Thoracic aorta (tissue), 2 donors: Measurements from ENCODE around the gene MED15. TPM values are rescaled to one million over a fixed set of nuclear protein-coding genes. Genes with fewer than 3 reads are reported as not detected.

Experiments used
- ATAC-seq: fragments of 150-250 bp; one replicate; pipeline ENCODE4 v1.8.0; 2017; ENCODE audit warnings: low read depth; ENCODE audit not compliant: insufficient number of reproducible peaks, low FRiP score
- DNase-seq: peaks from one replicate; pipeline ENCODE4 v3.0.0-alpha.2; 2020; ENCODE audit warnings: low spot score
- H3K27ac ChIP-seq, 2 donors: fragments of 200-600 bp; sonication (generic); 1 replicate in 1 of 2; 2 replicates in 1 of 2; pipeline ENCODE4 v1.5.1; 2016; ENCODE audit warnings: mild to moderate bottlenecking in 2 of 2, moderate library complexity in 2 of 2
- H3K27me3 ChIP-seq: fragments of 200-600 bp; sonication (generic); replicated peaks from 2 replicates; pipeline ENCODE4 v1.6.0; 2016; ENCODE audit warnings: mild to moderate bottlenecking; ENCODE audit not compliant: insufficient read depth
- H3K36me3 ChIP-seq: fragments of 200-600 bp; sonication (generic); one replicate; pipeline ENCODE4 v1.5.1; 2016
- H3K4me1 ChIP-seq, 2 donors: fragments of 200-600 bp; sonication (generic); 1 replicate in 1 of 2; 2 replicates in 1 of 2; pipeline versions ENCODE4 v1.5.1 to v1.6.0; 2016; ENCODE audit warnings: low read depth in 2 of 2, mild to moderate bottlenecking in 1 of 2; ENCODE audit not compliant: control insufficient read depth in 1 of 2
- H3K4me3 ChIP-seq: fragments of 200-600 bp; sonication (generic); 2 replicates; pipeline ENCODE4 v1.5.1; 2016; ENCODE audit warnings: mild to moderate bottlenecking
- H3K9me3 ChIP-seq: fragments of 200-600 bp; sonication (generic); 2 replicates; pipeline ENCODE4 v1.5.1; 2016
- total RNA-seq, 2 donors: library from RNA; depleted of rRNA; stranded (reverse); fragments of >200 nt; gene quantifications; one replicate each; pipeline versions ENCODE4 v1.1.0 to v1.2.3, GENCODE V29; 2016
- TF ChIP-seq, protein P1 (sequence below): fragments of 200-600 bp; sonication (generic); IDR thresholded peaks from one replicate; pipeline ENCODE4 v1.5.1; 2019; ENCODE audit warnings: antibody characterized with exemption

Gene MED15
- total RNA-seq, 2 donors from 2014 or later, result 78.9 to 98.6 TPM

DNA sequence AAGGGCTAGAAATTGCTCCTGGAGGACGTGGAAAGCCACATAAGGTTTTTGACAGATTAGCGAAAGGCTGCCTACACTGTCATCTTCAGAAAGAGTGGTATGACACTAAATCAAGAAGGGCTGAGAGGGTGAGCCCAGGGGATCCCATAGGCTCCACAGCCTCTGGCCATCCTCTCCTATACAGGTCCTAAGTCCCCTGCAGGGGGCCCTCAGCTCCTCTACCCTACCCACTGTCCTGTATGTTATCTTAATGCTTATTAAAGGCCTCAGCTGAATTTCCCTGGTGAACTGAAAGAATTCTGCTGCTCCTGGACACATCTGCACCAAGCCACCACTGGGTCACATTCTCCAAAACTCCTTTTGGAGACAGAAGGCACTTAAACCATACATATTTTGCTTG is 19.7 kb upstream of the MED15 start:
- Histone ChIP-seq H3K27me3 (no peaks in the 10 kb centered on the region), H3K27ac (no peak overlapping the region), H3K4me1 (no peaks in the 10 kb centered on the region), H3K36me3 (peaks cover 4% of the 10 kb centered on the region), H3K4me3 (no peak overlapping the region), H3K9me3 (no peaks in the 10 kb centered on the region)
- ATAC-seq (no peak), DNase-seq (no peak)
- TF ChIP-seq, protein P1, sequence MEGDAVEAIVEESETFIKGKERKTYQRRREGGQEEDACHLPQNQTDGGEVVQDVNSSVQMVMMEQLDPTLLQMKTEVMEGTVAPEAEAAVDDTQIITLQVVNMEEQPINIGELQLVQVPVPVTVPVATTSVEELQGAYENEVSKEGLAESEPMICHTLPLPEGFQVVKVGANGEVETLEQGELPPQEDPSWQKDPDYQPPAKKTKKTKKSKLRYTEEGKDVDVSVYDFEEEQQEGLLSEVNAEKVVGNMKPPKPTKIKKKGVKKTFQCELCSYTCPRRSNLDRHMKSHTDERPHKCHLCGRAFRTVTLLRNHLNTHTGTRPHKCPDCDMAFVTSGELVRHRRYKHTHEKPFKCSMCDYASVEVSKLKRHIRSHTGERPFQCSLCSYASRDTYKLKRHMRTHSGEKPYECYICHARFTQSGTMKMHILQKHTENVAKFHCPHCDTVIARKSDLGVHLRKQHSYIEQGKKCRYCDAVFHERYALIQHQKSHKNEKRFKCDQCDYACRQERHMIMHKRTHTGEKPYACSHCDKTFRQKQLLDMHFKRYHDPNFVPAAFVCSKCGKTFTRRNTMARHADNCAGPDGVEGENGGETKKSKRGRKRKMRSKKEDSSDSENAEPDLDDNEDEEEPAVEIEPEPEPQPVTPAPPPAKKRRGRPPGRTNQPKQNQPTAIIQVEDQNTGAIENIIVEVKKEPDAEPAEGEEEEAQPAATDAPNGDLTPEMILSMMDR, result no peak

DNA sequence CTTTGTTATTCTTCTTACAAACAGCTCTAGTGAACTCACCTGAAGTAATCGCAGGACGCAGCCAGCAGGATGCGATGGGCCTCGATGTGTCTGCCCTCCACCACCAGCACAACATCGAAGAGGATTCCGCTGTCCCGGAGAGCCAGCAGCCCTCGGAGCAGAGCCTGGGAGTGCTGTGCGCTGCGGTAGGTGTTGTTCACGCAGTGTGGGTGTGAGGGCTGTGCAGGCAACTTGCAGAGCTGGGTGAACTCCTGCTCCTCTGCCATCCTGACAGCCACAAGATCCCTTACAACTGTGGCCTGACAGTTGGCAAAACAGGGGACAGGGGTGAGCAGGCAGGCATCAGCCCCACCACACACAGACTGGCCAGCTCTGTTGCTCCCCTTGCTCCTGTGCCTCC is 18.5 kb upstream of the MED15 start:
- Histone ChIP-seq H3K4me1 (peaks cover 0 to 5% of the 10 kb centered on the region in 2 donors), H3K36me3 (peaks cover 4% of the 10 kb centered on the region), H3K9me3 (no peaks in the 10 kb centered on the region), H3K27ac (no peak overlapping the region), H3K4me3 (no peak overlapping the region), H3K27me3 (no peaks in the 10 kb centered on the region)
- TF ChIP-seq, protein P1, result no peak
- DNase-seq (no peak), ATAC-seq (no peak)

DNA sequence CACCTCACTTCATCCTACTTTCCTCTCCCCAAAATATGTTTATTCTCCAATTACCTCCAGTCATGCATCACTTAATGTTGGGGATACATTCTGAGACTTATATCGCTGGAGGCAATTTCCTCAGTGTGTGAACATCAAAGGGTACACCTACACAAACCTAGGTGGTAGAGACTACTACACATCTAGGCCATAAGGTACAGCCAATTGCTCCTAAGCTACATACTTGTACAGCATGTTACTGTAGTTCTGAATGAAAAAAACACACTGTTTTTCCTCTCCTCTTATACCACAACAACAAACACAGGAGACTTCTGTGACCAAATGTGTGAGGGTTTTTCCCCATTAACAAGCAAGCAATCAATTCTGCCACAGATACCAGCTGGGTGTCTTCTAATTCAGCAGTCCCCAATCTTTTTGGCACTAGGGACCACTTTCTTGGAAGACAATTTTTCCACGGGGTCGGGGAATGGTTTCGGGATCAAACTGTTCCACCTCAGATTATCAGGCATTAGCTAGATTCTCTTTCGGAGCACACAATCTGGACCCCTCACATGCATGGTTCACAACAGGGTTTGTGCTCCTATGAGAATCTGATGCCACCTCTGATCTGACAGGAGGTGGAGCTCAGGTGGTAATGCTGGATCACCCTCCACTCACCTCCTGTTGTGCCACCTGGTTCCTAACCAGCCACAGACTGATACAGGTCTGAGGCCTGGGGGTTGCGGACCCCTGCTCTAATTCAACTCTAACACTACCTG is 17.0 kb upstream of the MED15 start:
- ATAC-seq (no peak), DNase-seq (no peak)
- H3K4me3 ChIP-seq, result no peak overlapping the region
- H3K27me3 ChIP-seq, result no peaks in the 10 kb centered on the region
- peaks cover 4% of the 10 kb centered on the region for H3K36me3 ChIP-seq
- no peaks in the 10 kb centered on the region for H3K9me3 ChIP-seq
- H3K4me1 ChIP-seq, result peaks cover 6 to 15% of the 10 kb centered on the region in 2 donors
- TF ChIP-seq, protein P1, result no peak
- no peak overlapping the region for H3K27ac ChIP-seq

DNA sequence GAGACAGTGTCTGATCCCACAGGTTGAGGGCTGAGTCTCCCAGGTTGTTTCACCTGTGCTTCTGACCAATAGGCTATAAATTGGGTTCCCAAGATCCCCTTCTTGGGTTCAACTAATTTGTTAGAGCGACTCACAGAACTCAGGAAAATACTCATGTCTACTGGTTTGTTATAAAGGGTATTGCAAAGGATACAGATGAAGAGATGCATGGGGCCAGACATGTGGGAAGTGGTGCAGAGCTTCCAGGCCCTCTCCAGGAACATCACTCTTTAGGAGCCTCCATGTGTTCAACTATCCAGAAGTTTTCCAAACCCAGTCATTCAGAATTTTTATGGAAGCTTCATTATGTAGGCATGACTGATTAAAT is 16.5 kb upstream of the MED15 start:
- Histone ChIP-seq H3K9me3 (no peaks in the 10 kb centered on the region), H3K36me3 (peaks cover 4% of the 10 kb centered on the region), H3K27me3 (no peaks in the 10 kb centered on the region), H3K4me3 (no peak overlapping the region), H3K27ac (no peak overlapping the region), H3K4me1 (peaks cover 6 to 15% of the 10 kb centered on the region in 2 donors)
- DNase-seq (no peak), ATAC-seq (no peak)
- TF ChIP-seq, protein P1, result no peak

DNA sequence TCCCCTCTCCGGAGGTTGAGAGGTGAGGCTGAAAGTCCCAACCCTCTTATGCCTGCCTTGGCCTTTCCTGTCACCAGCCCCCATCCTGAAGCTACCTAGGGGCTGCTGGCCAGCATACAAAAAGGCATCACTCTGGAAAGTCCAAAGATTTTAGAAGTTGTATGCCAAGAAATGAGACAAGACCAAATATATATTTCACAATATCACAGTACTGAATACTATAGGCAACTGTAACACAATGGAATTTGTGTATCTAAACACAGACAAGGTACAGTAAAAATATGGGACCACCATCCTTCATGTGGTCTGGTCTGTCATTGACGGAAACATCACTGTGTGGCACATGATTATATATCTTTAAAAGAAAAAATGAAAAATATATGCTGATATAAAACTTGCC is 16.1 kb upstream of the MED15 start:
- peaks cover 4% of the 10 kb centered on the region for H3K36me3 ChIP-seq
- H3K4me3 ChIP-seq, result no peak overlapping the region
- no peak for DNase-seq
- no peak overlapping the region for H3K27ac ChIP-seq
- peaks cover 6 to 15% of the 10 kb centered on the region in 2 donors for H3K4me1 ChIP-seq
- H3K9me3 ChIP-seq, result no peaks in the 10 kb centered on the region
- no peak for ATAC-seq
- TF ChIP-seq, protein P1, result no peak
- no peaks in the 10 kb centered on the region for H3K27me3 ChIP-seq
